NT2/D1 (cell line): ENCODE measurements around the gene C5orf24.

Source experiments
- YY1 ChIP-seq: IDR thresholded peaks from 2 replicates; pipeline ENCODE4 v1.6.1; 2011; ENCODE audit not compliant: insufficient read length, insufficient read depth
- ZNF274 ChIP-seq: IDR thresholded peaks from 2 replicates; pipeline ENCODE4 v1.6.1; 2011; ENCODE audit warnings: mild to moderate bottlenecking, low read depth, low read length

GRCh38 chr5:134873987-134874830, 28.4 kb downstream of the C5orf24 start, which contains the start of gene TXNDC15:
- no peak for TF ChIP-seq ZNF274
- TF ChIP-seq YY1: peak; percentile 97
